ENCODE data around the gene ABCA6.

DNA sequence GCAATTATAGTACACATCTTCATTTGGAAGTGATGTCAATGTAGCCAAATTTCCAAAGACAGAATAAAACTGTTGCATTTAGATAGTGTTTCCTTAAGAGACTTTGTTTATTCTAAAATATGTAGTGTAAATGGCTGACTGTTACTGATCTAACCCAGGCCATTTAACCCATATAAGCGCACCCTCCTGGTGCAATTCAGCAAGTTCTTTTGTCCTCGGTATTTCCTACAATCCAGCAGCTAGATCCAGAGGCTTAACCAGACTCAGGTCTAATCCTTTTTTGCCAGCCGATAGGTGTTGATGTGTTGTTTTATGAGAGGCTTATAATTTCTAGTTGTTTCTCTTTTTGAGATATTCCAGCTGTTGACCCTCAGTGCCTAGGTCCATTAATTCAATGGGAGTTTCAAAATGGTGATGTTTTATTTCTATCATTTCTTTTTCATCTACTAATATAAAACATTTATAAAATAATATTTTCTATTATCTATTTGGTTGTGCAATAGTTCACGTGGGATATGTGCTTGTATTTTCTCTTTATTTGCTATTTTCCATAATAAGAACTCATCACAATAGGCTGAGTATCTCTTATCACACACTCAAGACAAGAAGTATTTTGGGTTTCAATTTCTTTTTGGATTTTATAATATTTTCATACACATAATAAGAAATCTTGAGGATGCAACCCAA is 95.4 kb downstream of the ABCA6 start:
- no peak for TF ChIP-seq CTCF (IDR thresholded peaks at IDR 0.05; ENCODE audit: borderline replicate concordance, extremely low read depth, low read length, poor library complexity, severe bottlenecking)
- TF ChIP-seq EZH2 (IDR thresholded peaks at IDR 0.05; ENCODE audit: borderline replicate concordance, low read depth, low read length, severe bottlenecking) = no peak

All from DND-41 (cell line).